AG04450 (cell line): ENCODE measurements around the gene FLT4. TPM values are rescaled to one million over a fixed set of nuclear protein-coding genes. Genes with fewer than 3 reads are reported as not detected.

ENCODE experiments used
- CTCF ChIA-PET: fragments of 300-600, 350-600 bp; formaldehyde crosslinking; extraction: SDS; loops from one replicate; lab custom pipeline; 2022; ENCODE audit warnings: antibody characterized with exemption, inconsistent platforms; lab: Charles Lee
- POLR2A ChIA-PET: fragments of 350-600 bp; formaldehyde crosslinking; extraction: SDS; loops from one replicate; lab custom pipeline; 2021; ENCODE audit warnings: antibody characterized with exemption, inconsistent platforms; lab: Yijun Ruan, JAX
- DNase-seq: peaks from one replicate; pipeline ENCODE4 v3.0.0-alpha.2; 2011; ENCODE audit warnings: low read depth, low spot score
- H3K27ac ChIP-seq: one replicate; pipeline ENCODE4 v1.5.1; 2012; ENCODE audit warnings: low read depth, low read length, control low read depth
- H3K27me3 ChIP-seq: one replicate; pipeline ENCODE4 v1.6.0; 2012; ENCODE audit warnings: low read length; ENCODE audit not compliant: control insufficient read depth, insufficient read depth
- H3K4me3 ChIP-seq: 2 replicates; pipeline ENCODE4 v1.5.1; 2011; ENCODE audit warnings: mild to moderate bottlenecking, low read depth, low read length, control low read depth
- H3K9me3 ChIP-seq: 2 replicates; pipeline ENCODE4 v1.5.1; 2012; ENCODE audit warnings: low read length; ENCODE audit not compliant: control insufficient read depth, insufficient read depth
- CTCF ChIP-seq: IDR thresholded peaks from 2 replicates; pipeline ENCODE4 v1.5.1; 2011; ENCODE audit warnings: low read depth, low read length, control low read depth, inconsistent platforms
- polyA plus RNA-seq: library from polyadenylated mRNA; depleted of rRNA; stranded (reverse); fragments of >200 nt; gene quantifications from 2 replicates; pipeline ENCODE4 v1.2.3, GENCODE V29; 2011

Gene FLT4
- polyA plus RNA-seq, 1 experiment = not detected

- ChIA-PET POLR2A (no interaction called here), CTCF (no interaction called here)
- Histone ChIP-seq H3K27me3 (no peaks in the 10 kb centered on the region), H3K9me3 (peaks cover 12% of the 10 kb centered on the region; the same call in 1 of the 2 replicates), H3K27ac (no peak overlapping the region), H3K4me3 (no peak overlapping the region)
- no peak for DNase-seq
- TF ChIP-seq CTCF = no peak
Observed at GRCh38 chr5:180621311-180621710, 28.1 kb downstream of the FLT4 start.

GRCh38 chr5:180620014-180620413 lies 29.4 kb downstream of the FLT4 start:
- CTCF ChIA-PET = no interaction called here
- POLR2A ChIA-PET = no interaction called here
- TF ChIP-seq CTCF = no peak

GRCh38 chr5:180619563-180619915 lies 29.9 kb downstream of the FLT4 start:
- no peak for TF ChIP-seq CTCF
- POLR2A ChIA-PET = no interaction called here
- CTCF ChIA-PET = interaction anchor here (0.7 to 1.5 kb wide), 5 partner anchors 12 to 326 kb away, joined by 3 to 13 read pairs (median 4); no protein-coding TSS in a partner anchor

More at GRCh38 chr5:180620014-180620413, 29.4 kb downstream of the FLT4 start:
- no peak for DNase-seq
- no peak overlapping the region for H3K27ac ChIP-seq
- H3K9me3 ChIP-seq = peaks cover 12% of the 10 kb centered on the region; the same call in 1 of the 2 replicates
- no peak overlapping the region for H3K4me3 ChIP-seq
- no peaks in the 10 kb centered on the region for H3K27me3 ChIP-seq

GRCh38 chr5:180618829-180619562 lies 30.4 kb downstream of the FLT4 start:
- ChIA-PET POLR2A (no interaction called here), CTCF (interaction anchor here (0.7 to 1.5 kb wide), 6 partner anchors 12 to 325 kb away, joined by 3 to 13 read pairs (median 4); no protein-coding TSS in a partner anchor)
- H3K27ac ChIP-seq = no peak overlapping the region
- peaks cover 12% of the 10 kb centered on the region; the same call in 1 of the 2 replicates for H3K9me3 ChIP-seq
- no peak for DNase-seq
- no peaks in the 10 kb centered on the region for H3K27me3 ChIP-seq
- peak overlapping the region; percentile 46 for H3K4me3 ChIP-seq
- TF ChIP-seq CTCF = peak; percentile 34

More at GRCh38 chr5:180619563-180619915, 29.9 kb downstream of the FLT4 start:
- Histone ChIP-seq H3K27me3 (no peaks in the 10 kb centered on the region), H3K4me3 (no peak overlapping the region), H3K27ac (no peak overlapping the region), H3K9me3 (peaks cover 12% of the 10 kb centered on the region; the same call in 1 of the 2 replicates)
- no peak for DNase-seq

- Histone ChIP-seq H3K27ac (no peak overlapping the region), H3K27me3 (no peaks in the 10 kb centered on the region), H3K9me3 (peaks cover 12% of the 10 kb centered on the region; the same call in 1 of the 2 replicates), H3K4me3 (peak overlapping the region; percentile 46)
- DNase-seq = no peak
- no peak for TF ChIP-seq CTCF
- ChIA-PET CTCF (interaction anchor here (0.7 to 1.5 kb wide), 4 partner anchors 11 to 162 kb away, joined by 3 to 13 read pairs (median 4); no protein-coding TSS in a partner anchor), POLR2A (no interaction called here)
Observed at GRCh38 chr5:180618487-180618828, 30.9 kb downstream of the FLT4 start.
